ENCODE results near the gene FAM237A. TPM values are rescaled to one million over a fixed set of nuclear protein-coding genes. Genes with fewer than 3 reads are reported as not detected.
A peak's percentile ranks its signal among the peaks of the same experiment; 100 is the strongest.

The FAM237A gene
- not detected in 2 replicates for total RNA-seq (2011; cell fraction: chromatin; rRNA removed; ENCODE audit: low replicate concordance)
- not detected in 2 replicates for total RNA-seq (2011; cell fraction: nucleolus; rRNA removed)
- total RNA-seq (2011; cell fraction: nucleoplasm; rRNA removed), result not detected in 2 replicates
- not detected in 2 replicates for total RNA-seq (2014; rRNA removed)
- total RNA-seq (2014; rRNA removed; fragmentation: Illumina TruSeq; extraction: Trizol), result not detected in 2 replicates
- total RNA-seq (2015; rRNA removed; fragmentation: Illumina TruSeq; extraction: Trizol), result not detected in 2 replicates
- total RNA-seq (2021), result not detected in 2 replicates
- polyA plus RNA-seq (2011; rRNA removed), result not detected in 2 replicates
- not detected in 2 replicates for polyA plus RNA-seq (2011; cell fraction: cytosol; rRNA removed)
- polyA plus RNA-seq (2011; cell fraction: nucleus; rRNA removed), result not detected in 2 replicates
- not detected in 2 replicates for polyA plus RNA-seq (2012)
- polyA plus RNA-seq (2014; fragmentation: Illumina TruSeq; extraction: Trizol), result not detected in 2 replicates
- polyA plus RNA-seq (2014; fragmentation: Nextera tagmentation; extraction: Ambion mirVana), result not detected
- not detected in 2 replicates for polyA plus RNA-seq (2014; rRNA removed)
- not detected in 2 replicates for polyA minus RNA-seq (2011; rRNA and poly(A)+ RNA removed)
- not detected in 2 replicates for polyA minus RNA-seq (2011; cell fraction: cytosol; rRNA and poly(A)+ RNA removed)
- polyA minus RNA-seq (2011; cell fraction: nucleus; rRNA and poly(A)+ RNA removed), result not detected in 2 replicates
- not detected for Bru-seq, nascent RNA
- BruChase-seq, experiment 1, labeled RNA remaining after a 2-hour chase, result not detected
- not detected for BruChase-seq, experiment 2, labeled RNA remaining after a 6-hour chase
- long read RNA-seq, experiment 1, result 0 reads
- long read RNA-seq, experiment 2, result 0 reads
- long read RNA-seq, experiment 3, result 0 reads

DNA sequence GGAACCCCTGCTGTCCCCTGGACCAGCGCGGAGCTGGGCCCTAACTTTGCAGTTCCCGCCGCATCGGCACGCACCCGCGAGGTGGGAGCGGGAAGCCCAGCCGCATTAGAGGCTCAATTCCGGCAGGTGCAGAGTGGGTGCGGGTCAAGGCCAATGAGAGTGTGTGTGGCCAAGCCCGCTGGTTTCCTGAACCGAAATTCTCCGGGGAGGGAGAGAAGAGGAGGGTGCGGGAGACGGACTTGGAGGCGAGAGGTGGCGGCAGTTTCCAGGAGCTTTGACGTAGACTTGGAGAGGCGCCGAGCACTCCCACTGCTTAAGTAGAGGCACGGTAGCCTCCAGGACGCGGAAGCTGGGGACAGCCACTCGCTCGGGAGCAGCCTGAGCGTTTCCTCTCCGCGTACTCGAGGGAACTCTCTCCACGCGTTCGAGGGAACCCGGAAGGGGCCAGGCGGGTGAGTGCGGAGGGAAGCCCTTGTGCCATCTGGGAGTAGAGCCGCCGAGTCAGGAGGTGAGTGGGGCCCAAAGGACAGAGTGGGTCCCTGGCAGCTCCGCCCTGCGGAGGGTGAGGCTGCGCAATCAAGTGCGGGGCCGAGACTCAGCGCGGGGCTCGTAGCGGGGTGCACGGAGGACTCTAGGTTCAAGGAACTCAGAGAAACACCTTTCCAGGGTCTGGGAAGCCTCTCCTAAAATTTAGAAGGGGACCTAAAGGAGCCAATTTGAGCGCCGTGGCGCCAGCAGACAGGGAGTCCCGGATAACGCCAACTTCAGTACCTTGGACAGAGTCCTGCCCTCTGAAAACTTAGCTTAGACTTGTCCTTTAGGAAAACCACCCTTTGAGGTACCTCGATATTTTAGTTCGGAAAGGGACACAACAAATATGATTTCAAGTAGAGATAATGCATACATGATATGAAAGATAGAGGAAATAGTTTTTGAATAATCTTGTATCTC lies at the start of gene FAM237A:
FAM237A (plus strand) TSS at position 413 of the 951 bp plus-strand sequence. CDS start 1,750 bp downstream, outside the sequence.
- FAIRE-seq, result no peak
- POLR2A ChIA-PET, result no interaction called here
- TF ChIP-seq, protein P1, sequence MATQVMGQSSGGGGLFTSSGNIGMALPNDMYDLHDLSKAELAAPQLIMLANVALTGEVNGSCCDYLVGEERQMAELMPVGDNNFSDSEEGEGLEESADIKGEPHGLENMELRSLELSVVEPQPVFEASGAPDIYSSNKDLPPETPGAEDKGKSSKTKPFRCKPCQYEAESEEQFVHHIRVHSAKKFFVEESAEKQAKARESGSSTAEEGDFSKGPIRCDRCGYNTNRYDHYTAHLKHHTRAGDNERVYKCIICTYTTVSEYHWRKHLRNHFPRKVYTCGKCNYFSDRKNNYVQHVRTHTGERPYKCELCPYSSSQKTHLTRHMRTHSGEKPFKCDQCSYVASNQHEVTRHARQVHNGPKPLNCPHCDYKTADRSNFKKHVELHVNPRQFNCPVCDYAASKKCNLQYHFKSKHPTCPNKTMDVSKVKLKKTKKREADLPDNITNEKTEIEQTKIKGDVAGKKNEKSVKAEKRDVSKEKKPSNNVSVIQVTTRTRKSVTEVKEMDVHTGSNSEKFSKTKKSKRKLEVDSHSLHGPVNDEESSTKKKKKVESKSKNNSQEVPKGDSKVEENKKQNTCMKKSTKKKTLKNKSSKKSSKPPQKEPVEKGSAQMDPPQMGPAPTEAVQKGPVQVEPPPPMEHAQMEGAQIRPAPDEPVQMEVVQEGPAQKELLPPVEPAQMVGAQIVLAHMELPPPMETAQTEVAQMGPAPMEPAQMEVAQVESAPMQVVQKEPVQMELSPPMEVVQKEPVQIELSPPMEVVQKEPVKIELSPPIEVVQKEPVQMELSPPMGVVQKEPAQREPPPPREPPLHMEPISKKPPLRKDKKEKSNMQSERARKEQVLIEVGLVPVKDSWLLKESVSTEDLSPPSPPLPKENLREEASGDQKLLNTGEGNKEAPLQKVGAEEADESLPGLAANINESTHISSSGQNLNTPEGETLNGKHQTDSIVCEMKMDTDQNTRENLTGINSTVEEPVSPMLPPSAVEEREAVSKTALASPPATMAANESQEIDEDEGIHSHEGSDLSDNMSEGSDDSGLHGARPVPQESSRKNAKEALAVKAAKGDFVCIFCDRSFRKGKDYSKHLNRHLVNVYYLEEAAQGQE (IDR thresholded peaks at IDR 0.05; ENCODE audit: borderline replicate concordance), result peak; percentile 97
- TF ChIP-seq, protein P1 (CRISPR knock-in tag; IDR thresholded peaks at IDR 0.05; ENCODE audit: low read depth), result peak; percentile 92
- TF ChIP-seq, protein P2, sequence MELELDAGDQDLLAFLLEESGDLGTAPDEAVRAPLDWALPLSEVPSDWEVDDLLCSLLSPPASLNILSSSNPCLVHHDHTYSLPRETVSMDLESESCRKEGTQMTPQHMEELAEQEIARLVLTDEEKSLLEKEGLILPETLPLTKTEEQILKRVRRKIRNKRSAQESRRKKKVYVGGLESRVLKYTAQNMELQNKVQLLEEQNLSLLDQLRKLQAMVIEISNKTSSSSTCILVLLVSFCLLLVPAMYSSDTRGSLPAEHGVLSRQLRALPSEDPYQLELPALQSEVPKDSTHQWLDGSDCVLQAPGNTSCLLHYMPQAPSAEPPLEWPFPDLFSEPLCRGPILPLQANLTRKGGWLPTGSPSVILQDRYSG (tag; conservative IDR thresholded peaks at IDR 0.05; ENCODE audit: low read depth), result no peak
- TF ChIP-seq MIER1 (IDR thresholded peaks at IDR 0.05; ENCODE audit: low read depth), result peak; percentile 81
- TF ChIP-seq EZH2 (IDR thresholded peaks at IDR 0.05; ENCODE audit: borderline replicate concordance, low read depth, low read length), result no peak
- peak; percentile 88 for TF ChIP-seq EHMT2 (IDR thresholded peaks at IDR 0.05)

More for the DNA sequence above, at the start of gene FAM237A:
- intact Hi-C loops (cut with micrococcal nuclease) (no loop called here), in situ Hi-C loops (cut with MboI) (no loop called here)
- Histone ChIP-seq H3K4me3 (no peak within 1 kb of the TSS), H3K27me3 (ENCODE audit: control insufficient read depth in 2 of 2, insufficient read depth in 2 of 2, low read length in 2 of 2) (peaks cover 0 to 12% of the 10 kb centered on the region in 2 experiments; a peak in 2 of 5 replicates), H3K9me1 (ENCODE audit: control insufficient read depth, insufficient read depth, low read length) (no peaks in the 10 kb centered on the region), H4K20me1 (replicated peaks; ENCODE audit: control insufficient read depth, insufficient read depth, low read length) (no peaks in the 10 kb centered on the region), H2AFZ (ENCODE audit: low read depth, low read length) (no peak within 1 kb of the TSS), H3K79me2 (ENCODE audit: control insufficient read depth, insufficient read depth, low read length) (no peaks in the 10 kb centered on the region), H3K4me1 (replicated peaks in 1 of 2; ENCODE audit: control insufficient read depth in 2 of 2, insufficient read depth in 2 of 2, low read length in 2 of 2) (peaks cover 0 to 3% of the 10 kb centered on the region in 2 experiments; a peak in 1 of 5 replicates), H3K36me3 (ENCODE audit: control insufficient read depth, insufficient read depth, low read length) (no peaks in the 10 kb centered on the region), H3K27ac (ENCODE audit: extremely low read depth, low read depth, low read length) (no peak within 1 kb of the TSS), H3K9me3 (replicated peaks; ENCODE audit: control insufficient read depth, insufficient read depth, low read depth, low read length) (no peaks in the 10 kb centered on the region), H3K4me2 (ENCODE audit: insufficient read depth, low read length) (no peak within 1 kb of the TSS), H3K9ac (ENCODE audit: insufficient read depth in 1 of 2, low read depth in 2 of 2, low read length in 2 of 2) (no peak within 1 kb of the TSS)
- CTCF ChIA-PET (ENCODE audit: low intra/inter-chr PET ratio), result no interaction called here
- peak; percentile 23 to 52 (median 33) for DNase-seq (ENCODE audit: extremely low read depth in 1 of 4, low spot score in 3 of 4)
- ATAC-seq, result peak; percentile 68; the same call in 2 of the 3 replicates
- 13% methylated on average over 26 of the region's 56 CpGs for WGBS (ENCODE audit: insufficient coverage, low coverage, missing lambda C conversion rate)
- BruUV-seq (replicated peaks), result no TSS peak
